ENCODE results near the gene BTBD9. TPM values are rescaled to one million over a fixed set of nuclear protein-coding genes. Genes with fewer than 3 reads are reported as not detected.

BTBD9 gene
- total RNA-seq, 4 donors from 2014 or later = 10.8 to 26.3 (median 15.3) TPM

DNA sequence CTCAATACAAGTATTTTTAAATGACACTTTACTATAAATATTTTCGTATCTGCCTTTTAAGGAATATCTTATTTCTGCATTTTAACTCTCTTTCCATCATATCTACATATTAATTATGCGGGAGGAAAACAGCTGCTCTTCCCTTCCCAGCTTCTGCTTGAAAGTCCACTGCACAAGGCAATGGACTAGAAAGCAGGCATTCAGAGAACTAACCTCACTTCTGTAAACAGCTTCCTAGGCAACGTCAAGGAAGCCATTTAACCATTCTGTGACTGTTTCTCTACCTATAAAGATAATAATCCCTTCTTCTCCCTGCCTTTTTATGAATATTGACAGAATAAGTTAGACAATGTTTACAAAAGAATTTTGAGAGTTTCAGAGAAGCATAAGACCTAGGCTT is 319.4 kb downstream of the BTBD9 start:
- ATAC-seq (ENCODE audit: low FRiP score) (no peak), DNase-seq (ENCODE audit: low spot score) (no peak)

GRCh38 chr6:38319256-38320212 is 320.2 kb downstream of the BTBD9 start:
- DNase-seq (ENCODE audit: low spot score) = no peak
- TF ChIP-seq, protein P1, sequence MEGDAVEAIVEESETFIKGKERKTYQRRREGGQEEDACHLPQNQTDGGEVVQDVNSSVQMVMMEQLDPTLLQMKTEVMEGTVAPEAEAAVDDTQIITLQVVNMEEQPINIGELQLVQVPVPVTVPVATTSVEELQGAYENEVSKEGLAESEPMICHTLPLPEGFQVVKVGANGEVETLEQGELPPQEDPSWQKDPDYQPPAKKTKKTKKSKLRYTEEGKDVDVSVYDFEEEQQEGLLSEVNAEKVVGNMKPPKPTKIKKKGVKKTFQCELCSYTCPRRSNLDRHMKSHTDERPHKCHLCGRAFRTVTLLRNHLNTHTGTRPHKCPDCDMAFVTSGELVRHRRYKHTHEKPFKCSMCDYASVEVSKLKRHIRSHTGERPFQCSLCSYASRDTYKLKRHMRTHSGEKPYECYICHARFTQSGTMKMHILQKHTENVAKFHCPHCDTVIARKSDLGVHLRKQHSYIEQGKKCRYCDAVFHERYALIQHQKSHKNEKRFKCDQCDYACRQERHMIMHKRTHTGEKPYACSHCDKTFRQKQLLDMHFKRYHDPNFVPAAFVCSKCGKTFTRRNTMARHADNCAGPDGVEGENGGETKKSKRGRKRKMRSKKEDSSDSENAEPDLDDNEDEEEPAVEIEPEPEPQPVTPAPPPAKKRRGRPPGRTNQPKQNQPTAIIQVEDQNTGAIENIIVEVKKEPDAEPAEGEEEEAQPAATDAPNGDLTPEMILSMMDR (IDR thresholded peaks at IDR 0.05) = no peak
- no peak for ATAC-seq (ENCODE audit: low FRiP score)

More for the DNA sequence above, 319.4 kb downstream of the BTBD9 start:
- TF ChIP-seq, protein P1 (IDR thresholded peaks at IDR 0.05) = no peak

GRCh38 chr6:38316099-38316868 is 323.4 kb downstream of the BTBD9 start:
- no peak for DNase-seq (ENCODE audit: low spot score)
- ATAC-seq (ENCODE audit: low FRiP score) = no peak
- TF ChIP-seq, protein P1 (IDR thresholded peaks at IDR 0.05) = no peak

DNA sequence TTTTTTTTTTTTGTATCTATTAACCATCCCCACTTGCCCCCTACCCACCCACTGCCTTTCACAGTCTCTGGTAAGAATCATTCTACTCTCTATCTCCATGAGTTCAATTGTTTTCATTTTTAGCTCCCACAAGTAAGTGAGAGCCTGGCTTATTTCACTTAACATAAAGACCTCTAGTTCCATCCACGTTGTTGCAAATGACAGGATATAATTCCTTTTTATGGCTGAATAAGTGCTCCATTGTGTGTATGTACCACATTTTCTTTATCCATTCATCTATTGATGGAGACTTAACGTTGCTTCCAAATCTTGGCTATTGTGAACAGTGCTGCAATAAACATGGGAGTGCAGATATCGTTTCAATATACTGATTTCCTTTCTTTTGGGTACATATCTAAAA is 328.5 kb downstream of the BTBD9 start:
- ATAC-seq (ENCODE audit: low FRiP score) (no peak), DNase-seq (ENCODE audit: low spot score) (no peak)
- TF ChIP-seq, protein P1 (IDR thresholded peaks at IDR 0.05) = no peak

GRCh38 chr6:38310061-38310460 is 329.7 kb downstream of the BTBD9 start:
- DNase-seq (ENCODE audit: low spot score) (no peak), ATAC-seq (ENCODE audit: low FRiP score) (no peak)
- TF ChIP-seq, protein P1 (IDR thresholded peaks at IDR 0.05) = no peak

GRCh38 chr6:38307740-38308139 is 332.0 kb downstream of the BTBD9 start:
- no peak for ATAC-seq (ENCODE audit: low FRiP score)
- TF ChIP-seq, protein P1 (IDR thresholded peaks at IDR 0.05) = no peak
- DNase-seq (ENCODE audit: low spot score) = no peak
